ENCODE measurements around the gene MAPKAP1. TPM values are rescaled to one million over a fixed set of nuclear protein-coding genes. Genes with fewer than 3 reads are reported as not detected.

The MAPKAP1 gene
- total RNA-seq, 2 experiments from 2014 or later: 55.3 to 57.9 TPM

- no peak overlapping the region for H3K4me3 Mint-ChIP-seq
- H3K27me3 Mint-ChIP-seq: no peaks in the 10 kb centered on the region
- no peak for DNase-seq
- no peaks in the 10 kb centered on the region for H3K9me3 Mint-ChIP-seq
- no peak overlapping the region for H3K27ac Mint-ChIP-seq
- H3K36me3 Mint-ChIP-seq: peaks cover 6% of the 10 kb centered on the region
- ChIA-PET POLR2A (no interaction called here), CTCF (interaction anchor here (1.7 kb wide), 1 partner anchor 191 kb away, joined by 4 read pairs; no protein-coding TSS in a partner anchor)
- intact Hi-C loops (cut with micrococcal nuclease): no loop called here
- H3K4me1 Mint-ChIP-seq (ENCODE audit: low read depth): no peaks in the 10 kb centered on the region
These were observed 267.4 kb downstream of the MAPKAP1 start for GRCh38 chr9:125439434-125440272.

DNA sequence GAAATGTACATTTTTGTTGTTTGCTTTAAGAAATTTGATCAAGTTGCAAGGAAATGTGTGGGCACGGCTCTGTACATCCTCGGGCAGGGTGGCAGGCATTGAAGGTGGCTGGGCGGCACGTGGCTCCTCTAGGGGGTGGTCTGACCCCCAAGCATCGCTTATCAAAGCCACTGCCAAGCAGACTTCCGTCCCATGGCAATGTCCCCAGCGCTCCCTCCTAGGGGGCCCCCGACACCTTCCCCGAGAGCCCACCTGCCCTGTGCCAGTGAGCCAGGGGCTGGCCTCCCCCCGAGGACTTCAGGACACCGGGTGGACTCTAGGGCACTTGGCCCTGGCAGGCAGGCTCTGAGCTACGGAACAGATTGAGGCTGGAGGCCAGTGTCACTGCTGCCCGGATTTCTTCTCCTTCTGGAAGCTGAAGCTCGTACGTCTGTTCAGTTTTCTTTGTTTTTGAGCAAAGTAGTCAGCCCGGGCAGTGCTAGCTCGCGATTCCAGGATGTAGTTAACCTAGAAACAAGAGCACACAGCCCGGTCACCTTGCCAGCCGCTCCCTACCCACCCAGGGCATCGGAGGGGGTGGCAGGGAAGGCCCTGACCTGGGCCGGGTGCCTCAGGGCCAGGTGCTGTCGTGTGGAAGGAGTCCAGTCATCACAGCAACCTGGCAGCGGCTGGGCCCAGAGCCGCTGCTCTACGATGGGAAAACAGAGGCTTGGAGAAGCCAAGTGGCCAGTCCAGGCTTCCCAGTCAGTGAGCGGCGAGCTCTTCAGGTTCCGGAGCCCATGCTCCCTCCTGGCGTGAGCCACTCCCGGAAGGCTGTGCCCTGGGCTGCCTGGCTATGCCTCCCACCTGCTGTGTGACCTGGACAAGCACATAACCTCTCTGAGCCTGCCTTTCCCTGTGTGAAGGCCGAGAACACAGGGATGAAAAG is 268.2 kb downstream of the MAPKAP1 start:
- POLR2A ChIA-PET: no interaction called here
- no peak overlapping the region for H3K27ac Mint-ChIP-seq

GRCh38 chr9:125437771-125438221 is 269.2 kb downstream of the MAPKAP1 start:
- H3K4me3 Mint-ChIP-seq: no peak overlapping the region
- ChIA-PET CTCF (interaction anchor here (0.9 kb wide), 1 partner anchor 10 kb away, joined by 3 read pairs; no protein-coding TSS in a partner anchor), POLR2A (no interaction called here)
- no peak overlapping the region for H3K27ac Mint-ChIP-seq
- DNase-seq: no peak
- no peaks in the 10 kb centered on the region for H3K27me3 Mint-ChIP-seq
- no peaks in the 10 kb centered on the region for H3K9me3 Mint-ChIP-seq
- intact Hi-C loops (cut with micrococcal nuclease): no loop called here
- peaks cover 5% of the 10 kb centered on the region for H3K36me3 Mint-ChIP-seq
- no peaks in the 10 kb centered on the region for H3K4me1 Mint-ChIP-seq (ENCODE audit: low read depth)

More for the DNA sequence above, 268.2 kb downstream of the MAPKAP1 start:
- CTCF ChIA-PET: no interaction called here
- H3K9me3 Mint-ChIP-seq: no peaks in the 10 kb centered on the region
- H3K4me1 Mint-ChIP-seq (ENCODE audit: low read depth): no peaks in the 10 kb centered on the region
- no peaks in the 10 kb centered on the region for H3K27me3 Mint-ChIP-seq
- intact Hi-C loops (cut with micrococcal nuclease): no loop called here
- no peak overlapping the region for H3K4me3 Mint-ChIP-seq
- peaks cover 5% of the 10 kb centered on the region for H3K36me3 Mint-ChIP-seq
- no peak for DNase-seq

- H3K4me3 Mint-ChIP-seq: no peak overlapping the region
- ChIA-PET CTCF (no interaction called here), POLR2A (no interaction called here)
- no peak for DNase-seq
- H3K27ac Mint-ChIP-seq: no peak overlapping the region
- intact Hi-C loops (cut with micrococcal nuclease): no loop called here
- no peaks in the 10 kb centered on the region for H3K9me3 Mint-ChIP-seq
- peaks cover 5% of the 10 kb centered on the region for H3K36me3 Mint-ChIP-seq
- H3K27me3 Mint-ChIP-seq: no peaks in the 10 kb centered on the region
- no peaks in the 10 kb centered on the region for H3K4me1 Mint-ChIP-seq (ENCODE audit: low read depth)
These were observed 270.2 kb downstream of the MAPKAP1 start for GRCh38 chr9:125436613-125437443.

DNA sequence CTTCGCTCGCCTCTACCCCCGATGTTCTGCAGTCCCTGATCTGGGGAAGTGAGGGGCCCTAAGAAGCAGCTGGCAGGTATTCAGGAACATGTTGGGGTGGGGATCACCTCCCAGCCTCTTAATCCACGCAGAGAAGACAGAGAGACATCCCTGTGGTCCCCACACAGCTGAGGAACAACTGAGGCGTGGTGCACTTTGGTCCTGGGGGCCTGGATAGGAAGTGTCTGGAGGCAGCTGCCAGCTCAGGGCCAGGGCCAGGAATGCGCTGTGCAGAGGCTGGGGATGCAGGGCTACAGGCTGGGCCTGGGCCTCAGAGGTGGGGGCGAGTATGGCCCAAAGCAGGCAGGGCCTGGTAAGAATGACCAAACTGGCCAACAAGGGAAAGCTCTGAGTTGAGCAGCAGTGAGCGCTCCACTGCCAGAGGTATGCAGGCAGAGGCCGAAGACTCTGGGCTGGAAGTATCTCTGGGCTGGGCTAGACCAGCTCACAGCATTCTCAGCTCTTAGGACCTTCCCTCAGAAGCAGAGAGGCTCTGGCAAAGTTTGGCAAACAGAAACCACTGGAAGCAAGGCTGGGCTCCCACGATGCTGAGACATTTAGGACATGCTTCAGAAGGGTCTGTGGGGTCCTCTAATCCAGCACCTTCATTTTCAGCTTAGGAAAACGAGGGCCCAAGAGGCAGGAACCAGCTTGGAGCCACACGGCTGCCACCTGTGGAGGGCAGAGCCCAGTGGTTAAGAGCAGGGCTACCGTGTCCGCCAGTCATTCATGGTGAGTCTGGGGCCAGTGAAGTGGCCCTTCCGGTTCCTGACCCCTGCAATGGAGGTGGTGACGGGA is 271.0 kb downstream of the MAPKAP1 start:
- CTCF ChIA-PET: interaction anchor here (0.9 kb wide), 1 partner anchor 10 kb away, joined by 3 read pairs; no protein-coding TSS in a partner anchor
- POLR2A ChIA-PET: no interaction called here
- no peak overlapping the region for H3K27ac Mint-ChIP-seq

DNA sequence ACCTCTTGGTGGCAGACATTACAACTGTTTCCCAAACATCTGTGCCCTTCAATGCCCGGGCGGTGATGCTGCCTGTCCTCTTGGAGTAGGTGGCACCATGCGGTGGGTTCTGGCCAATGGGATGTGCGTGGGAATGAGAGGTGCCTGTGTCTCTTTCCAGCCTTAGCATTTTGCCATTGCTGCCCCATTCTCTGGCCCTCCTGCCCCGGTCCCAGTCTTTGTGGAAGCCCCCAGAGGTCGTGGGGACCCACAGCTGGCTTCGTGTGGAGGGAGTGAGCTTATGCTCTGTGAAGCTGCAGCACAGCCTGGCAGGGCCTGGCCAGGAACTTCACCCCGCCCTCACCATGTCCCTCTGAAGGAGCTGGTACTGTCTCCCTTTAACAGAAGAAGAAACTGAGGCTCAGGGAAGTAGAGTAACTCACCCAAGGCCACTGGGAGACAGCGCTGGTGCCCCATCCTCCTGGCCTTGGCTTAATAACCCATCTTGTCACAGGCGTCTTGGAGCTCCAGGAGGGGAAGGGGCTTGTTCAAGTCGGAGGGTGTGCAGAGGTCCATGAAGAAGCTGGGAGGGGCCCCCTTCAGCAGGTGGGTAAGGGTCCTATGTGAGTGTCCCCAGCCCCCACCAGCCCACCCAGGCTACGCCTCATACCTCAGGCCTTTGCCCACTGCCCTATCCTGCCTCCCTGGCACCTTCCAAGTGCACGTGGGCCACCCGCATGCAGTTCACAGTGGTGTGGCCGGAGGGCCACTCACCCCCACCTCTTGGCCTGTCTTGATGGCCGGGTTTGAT is 271.8 kb downstream of the MAPKAP1 start:
- ChIA-PET POLR2A (no interaction called here), CTCF (interaction anchor here (0.9 kb wide), 1 partner anchor 9 kb away, joined by 3 read pairs; no protein-coding TSS in a partner anchor)
- Mint-ChIP-seq H3K27me3 (no peaks in the 10 kb centered on the region), H3K36me3 (peaks cover 3% of the 10 kb centered on the region), H3K4me1 (ENCODE audit: low read depth) (no peaks in the 10 kb centered on the region), H3K4me3 (no peak overlapping the region), H3K27ac (no peak overlapping the region), H3K9me3 (no peaks in the 10 kb centered on the region)
- intact Hi-C loops (cut with micrococcal nuclease): no loop called here
- DNase-seq: no peak

More for the DNA sequence above, 271.0 kb downstream of the MAPKAP1 start:
- intact Hi-C loops (cut with micrococcal nuclease): no loop called here
- Mint-ChIP-seq H3K27me3 (no peaks in the 10 kb centered on the region), H3K4me3 (no peak overlapping the region), H3K9me3 (no peaks in the 10 kb centered on the region), H3K36me3 (peaks cover 3% of the 10 kb centered on the region), H3K4me1 (ENCODE audit: low read depth) (no peaks in the 10 kb centered on the region)
- no peak for DNase-seq

DNA sequence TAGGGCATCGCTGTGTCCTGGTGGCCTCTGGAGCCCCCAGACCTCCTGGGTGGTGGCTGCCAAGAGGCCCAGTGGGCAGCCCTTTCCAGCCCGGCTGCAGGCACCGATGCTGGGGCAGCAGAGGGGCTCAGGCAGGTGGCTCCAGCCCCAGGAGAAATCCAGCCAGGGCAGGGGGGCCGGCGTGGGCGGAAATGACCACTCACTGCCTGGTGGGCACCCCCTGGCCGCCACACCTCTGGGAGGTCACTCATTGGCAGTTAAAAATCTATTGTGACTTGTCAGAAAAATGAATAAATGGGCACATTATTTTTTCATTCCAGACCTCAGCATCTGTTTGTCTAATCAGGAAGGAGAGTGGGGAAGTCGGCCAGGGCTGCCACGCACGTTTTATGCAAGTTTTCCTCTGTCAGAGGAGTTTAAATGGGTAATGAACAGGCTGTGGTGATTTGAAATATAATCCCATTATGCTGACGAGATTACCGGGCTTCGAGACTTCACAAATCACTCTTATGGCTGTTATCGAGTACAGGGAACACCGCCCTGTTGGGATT is 273.5 kb downstream of the MAPKAP1 start:
- DNase-seq: no peak
- no peaks in the 10 kb centered on the region for H3K9me3 Mint-ChIP-seq
- intact Hi-C loops (cut with micrococcal nuclease): no loop called here
- ChIA-PET POLR2A (no interaction called here), CTCF (no interaction called here)
- H3K36me3 Mint-ChIP-seq: no peaks in the 10 kb centered on the region
- H3K27me3 Mint-ChIP-seq: no peaks in the 10 kb centered on the region
- H3K4me3 Mint-ChIP-seq: no peak overlapping the region
- H3K27ac Mint-ChIP-seq: no peak overlapping the region
- no peaks in the 10 kb centered on the region for H3K4me1 Mint-ChIP-seq (ENCODE audit: low read depth)

GRCh38 chr9:125432715-125433385 is 274.2 kb downstream of the MAPKAP1 start:
- no peaks in the 10 kb centered on the region for H3K27me3 Mint-ChIP-seq
- no peak for DNase-seq
- intact Hi-C loops (cut with micrococcal nuclease): no loop called here
- H3K36me3 Mint-ChIP-seq: no peaks in the 10 kb centered on the region
- H3K4me3 Mint-ChIP-seq: no peak overlapping the region
- H3K9me3 Mint-ChIP-seq: no peaks in the 10 kb centered on the region
- ChIA-PET CTCF (no interaction called here), POLR2A (no interaction called here)
- no peak overlapping the region for H3K27ac Mint-ChIP-seq
- H3K4me1 Mint-ChIP-seq (ENCODE audit: low read depth): no peaks in the 10 kb centered on the region

GRCh38 chr9:125431741-125432271 is 275.2 kb downstream of the MAPKAP1 start:
- intact Hi-C loops (cut with micrococcal nuclease): no loop called here
- Mint-ChIP-seq H3K27me3 (no peaks in the 10 kb centered on the region), H3K27ac (no peak overlapping the region), H3K9me3 (no peaks in the 10 kb centered on the region), H3K36me3 (no peaks in the 10 kb centered on the region), H3K4me1 (ENCODE audit: low read depth) (no peaks in the 10 kb centered on the region), H3K4me3 (no peak overlapping the region)
- POLR2A ChIA-PET: no interaction called here
- CTCF ChIA-PET: no interaction called here
- no peak for DNase-seq

DNA sequence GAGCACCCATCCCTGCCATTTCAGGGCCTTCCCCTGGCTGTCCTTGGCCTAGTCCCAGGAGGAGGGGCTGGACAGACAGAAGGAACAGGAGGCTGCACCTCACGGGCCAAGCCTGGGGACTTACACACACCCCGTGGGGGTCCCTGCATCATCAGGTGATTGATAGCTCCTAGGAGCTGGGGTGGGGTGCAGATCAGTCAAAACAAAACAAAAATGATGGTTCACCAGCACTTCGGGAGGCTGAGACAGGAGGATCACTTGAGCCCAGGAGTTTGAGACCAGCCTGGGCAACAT is 276.0 kb downstream of the MAPKAP1 start:
- no peaks in the 10 kb centered on the region for H3K36me3 Mint-ChIP-seq
- no peak overlapping the region for H3K27ac Mint-ChIP-seq
- CTCF ChIA-PET: no interaction called here
- no peaks in the 10 kb centered on the region for H3K4me1 Mint-ChIP-seq (ENCODE audit: low read depth)
- POLR2A ChIA-PET: no interaction called here
- intact Hi-C loops (cut with micrococcal nuclease): no loop called here
- no peak for DNase-seq
- no peaks in the 10 kb centered on the region for H3K9me3 Mint-ChIP-seq
- H3K4me3 Mint-ChIP-seq: no peak overlapping the region
- H3K27me3 Mint-ChIP-seq: no peaks in the 10 kb centered on the region

Data from activated CD4-positive, alpha-beta memory T cell treated with anti-CD3 and anti-CD28 coated beads for 36 hours (primary cell).